Activated T-cell treated with anti-CD3 and anti-CD28 coated beads, Interleukin-2, amount 50 U/mL, for 4 hours (primary cell): ENCODE measurements around the gene SLC7A9. TPM values are rescaled to one million over a fixed set of nuclear protein-coding genes. Genes with fewer than 3 reads are reported as not detected.
"Not testable (repeated sequence)": the region's sequence is repeated elsewhere in the genome, so short reads cannot be mapped to it uniquely, and the experiment has no call there.

Experiments used
- ATAC-seq, 2 donors: fragments of 200-7000 bp; cut with Tn5 transposase; one replicate each; pipeline ENCODE4 v1.10.0; 2021
- DNase-seq: peaks from one replicate; pipeline ENCODE4 v3.0.0-alpha.2; 2020
- H3K27me3 Mint-ChIP-seq: one replicate; pipeline ENCODE4 v1.8.0; 2021; ENCODE audit warnings: low read depth, mixed read lengths
- H3K36me3 Mint-ChIP-seq: one replicate; pipeline ENCODE4 v1.8.0; 2022; ENCODE audit warnings: mixed read lengths; ENCODE audit not compliant: insufficient read depth
- H3K4me1 Mint-ChIP-seq: one replicate; pipeline ENCODE4 v1.8.0; 2021; ENCODE audit warnings: low read depth, mixed read lengths
- H3K4me3 Mint-ChIP-seq: one replicate; pipeline ENCODE4 v1.8.0; 2021; ENCODE audit warnings: mild to moderate bottlenecking, moderate library complexity, mixed read lengths
- H3K9me3 Mint-ChIP-seq: one replicate; pipeline ENCODE4 v1.8.0; 2021; ENCODE audit warnings: mixed read lengths
- total RNA-seq, 3 donors: library from RNA; stranded (reverse); gene quantifications; one replicate each; pipeline ENCODE4 v1.2.1, GENCODE V29; 2021

Gene SLC7A9
- total RNA-seq, 3 donors from 2014 or later = not detected

DNA sequence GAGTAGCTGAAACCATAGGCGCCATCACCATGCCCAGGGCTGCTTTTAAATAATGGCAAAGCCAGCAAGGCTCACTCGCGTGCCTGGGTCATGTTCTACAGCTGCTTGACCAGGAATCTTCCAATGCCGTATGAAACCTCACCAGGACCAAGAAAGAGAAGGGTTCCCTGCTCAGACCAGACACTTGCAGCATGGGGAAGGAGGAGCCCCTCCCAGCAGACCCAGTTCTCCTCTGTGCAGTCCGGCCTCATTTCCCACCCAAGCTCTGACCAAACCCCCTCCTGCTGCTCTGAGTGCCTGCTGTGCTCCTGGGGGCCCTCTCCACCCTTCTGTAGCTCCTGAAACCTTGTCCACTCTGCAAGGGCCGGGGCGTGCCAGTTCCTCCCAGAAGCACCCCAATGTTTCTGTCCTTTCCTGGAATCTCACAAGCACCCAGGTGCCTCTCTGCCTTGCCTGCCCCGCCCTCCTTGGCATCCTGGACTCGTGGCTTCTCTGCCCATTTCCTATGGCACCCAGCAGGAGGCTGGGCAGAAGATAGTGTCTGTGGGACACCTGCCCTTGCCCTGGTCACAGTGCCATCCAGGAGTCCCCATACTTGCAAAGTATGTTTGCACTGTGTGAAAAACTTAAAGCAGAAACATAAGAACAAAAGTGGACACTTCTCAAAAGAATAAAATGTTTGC is 6.8 kb upstream of the SLC7A9 start:
- Mint-ChIP-seq H3K9me3 (no peaks in the 10 kb centered on the region), H3K4me3 (no peak overlapping the region), H3K27me3 (no peaks in the 10 kb centered on the region), H3K4me1 (no peaks in the 10 kb centered on the region), H3K36me3 (peaks cover 7% of the 10 kb centered on the region)
- ATAC-seq = no peak
- DNase-seq = no peak

DNA sequence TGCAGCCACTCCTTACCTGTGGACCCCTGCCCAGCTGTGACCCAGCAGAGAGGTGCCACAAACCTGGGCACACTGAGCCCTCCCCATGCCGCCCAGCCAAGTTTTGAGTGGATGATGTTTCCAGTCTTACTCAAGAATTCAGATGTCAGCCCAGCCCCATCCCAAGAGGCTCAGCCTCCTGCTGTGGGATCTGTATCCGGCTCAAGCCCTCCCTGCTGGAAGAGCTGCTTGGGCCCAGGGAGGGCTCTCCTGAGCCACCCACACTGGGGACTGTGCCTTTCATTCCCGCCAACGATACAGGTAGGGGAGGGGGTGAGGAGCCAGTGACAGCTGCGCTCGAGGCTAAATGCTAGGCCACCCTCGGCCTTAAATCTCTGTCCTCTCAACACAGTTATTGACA is 5.9 kb upstream of the SLC7A9 start:
- Mint-ChIP-seq H3K27me3 (no peaks in the 10 kb centered on the region), H3K4me3 (no peak overlapping the region), H3K36me3 (peaks cover 7% of the 10 kb centered on the region), H3K4me1 (no peaks in the 10 kb centered on the region), H3K9me3 (no peaks in the 10 kb centered on the region)
- ATAC-seq (no peak), DNase-seq (no peak)

DNA sequence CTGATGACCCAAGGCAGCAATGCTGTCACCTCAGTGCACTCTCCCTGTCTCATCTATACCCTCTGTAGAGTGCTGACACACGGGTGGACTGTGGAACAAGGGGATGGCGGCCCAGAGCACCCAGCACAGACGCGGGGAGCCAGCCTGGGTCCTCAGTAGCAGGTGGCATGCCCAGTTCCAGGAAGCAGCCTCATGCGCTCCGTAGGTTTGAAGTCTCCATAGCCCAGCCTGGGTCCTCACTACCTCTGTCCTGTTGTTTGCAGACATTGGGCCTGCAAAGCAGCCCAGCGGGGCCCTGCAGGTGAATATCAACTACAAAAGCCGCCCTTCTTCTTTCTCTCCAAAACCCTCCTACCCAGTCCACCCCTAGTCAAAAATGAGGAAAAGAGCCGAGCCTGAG is 5.0 kb upstream of the SLC7A9 start:
- Mint-ChIP-seq H3K4me3 (no peak overlapping the region), H3K4me1 (no peaks in the 10 kb centered on the region), H3K9me3 (no peaks in the 10 kb centered on the region), H3K27me3 (no peaks in the 10 kb centered on the region), H3K36me3 (peaks cover 7% of the 10 kb centered on the region)
- ATAC-seq (no peak), DNase-seq (no peak)

DNA sequence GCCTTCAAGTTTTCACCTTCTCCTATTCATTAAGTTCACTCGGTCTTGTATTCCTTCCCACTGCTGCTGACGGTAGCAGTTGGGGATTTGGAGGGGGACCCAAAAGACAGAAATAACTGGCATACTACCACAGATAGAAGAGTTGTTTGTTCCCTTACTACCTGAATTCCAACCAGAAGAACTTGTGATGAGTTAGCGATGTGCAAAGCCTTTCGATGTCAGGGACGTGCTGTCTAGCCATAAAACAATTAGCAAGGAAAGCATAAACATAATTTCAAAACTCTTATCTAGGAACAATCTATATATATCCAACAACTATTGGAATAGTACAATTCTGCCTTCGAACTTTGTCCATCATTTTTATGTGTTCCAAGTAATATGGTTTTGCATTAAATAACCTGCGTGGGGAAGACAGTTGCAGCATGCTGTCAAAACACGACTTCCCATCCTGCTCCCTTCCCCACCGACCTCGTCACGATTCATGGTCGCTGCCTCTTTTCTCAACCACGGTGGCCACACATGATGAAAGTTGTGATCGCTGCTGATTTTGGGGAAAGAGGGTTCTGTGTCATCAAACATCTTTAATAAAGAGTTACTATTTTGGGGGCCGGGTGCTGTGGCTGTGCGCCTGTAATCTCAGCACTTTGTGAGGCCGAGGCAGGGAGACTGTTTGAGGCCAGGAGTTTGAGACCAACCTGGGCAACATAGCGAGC is 3.8 kb upstream of the SLC7A9 start:
- ATAC-seq (no peak), DNase-seq (no peak)
- Mint-ChIP-seq H3K4me3 (no peak overlapping the region), H3K27me3 (no peaks in the 10 kb centered on the region), H3K9me3 (no peaks in the 10 kb centered on the region), H3K36me3 (peaks cover 5% of the 10 kb centered on the region), H3K4me1 (no peaks in the 10 kb centered on the region)

DNA sequence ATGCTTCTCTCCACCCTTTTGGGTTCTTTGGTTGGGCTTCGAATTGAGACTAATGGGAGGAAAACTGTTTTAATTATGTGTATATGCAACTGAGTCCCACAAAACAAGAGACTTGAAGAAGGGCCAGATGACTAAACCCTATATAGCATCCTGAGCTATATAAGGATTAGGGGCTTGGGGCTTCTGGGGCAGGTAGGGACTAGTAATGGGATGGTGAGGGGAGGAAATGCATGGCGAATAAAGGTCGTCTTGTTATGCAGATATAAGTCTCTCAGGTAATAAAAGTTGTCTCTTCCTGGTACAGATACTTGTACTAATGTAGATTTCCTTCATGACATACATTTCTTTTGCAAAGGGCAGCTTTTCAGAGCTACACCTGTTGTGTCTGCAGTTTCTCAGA is 2.8 kb upstream of the SLC7A9 start:
- DNase-seq (no peak), ATAC-seq (no peak)
- H3K36me3 Mint-ChIP-seq = no peaks in the 10 kb centered on the region
- H3K27me3 Mint-ChIP-seq = no peaks in the 10 kb centered on the region
- no peaks in the 10 kb centered on the region for H3K9me3 Mint-ChIP-seq
- no peak overlapping the region for H3K4me3 Mint-ChIP-seq
- no peaks in the 10 kb centered on the region for H3K4me1 Mint-ChIP-seq

DNA sequence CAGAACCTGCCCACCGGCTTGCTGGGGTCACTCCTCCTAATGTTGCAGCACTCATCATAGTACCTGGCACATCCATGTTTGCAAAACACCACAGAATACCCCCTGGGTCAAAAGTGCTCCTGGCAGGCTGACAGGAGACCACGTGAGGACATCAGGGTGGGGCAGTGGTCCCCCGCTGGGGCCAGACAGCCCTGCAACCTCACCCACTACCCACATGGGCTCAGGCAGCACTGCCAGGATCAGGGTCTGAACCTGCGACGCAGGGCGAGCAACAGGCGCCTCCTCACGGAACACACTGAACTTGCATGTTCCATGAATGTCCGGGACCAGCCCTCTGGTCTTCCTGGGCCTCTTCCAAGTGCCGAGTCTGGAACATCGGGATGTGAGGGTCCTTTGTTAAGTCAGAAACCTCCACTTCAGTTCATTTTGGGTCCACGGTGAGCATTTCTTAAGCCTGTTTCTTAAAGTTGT is 1.4 kb upstream of the SLC7A9 start:
- no peaks in the 10 kb centered on the region for H3K36me3 Mint-ChIP-seq
- no peaks in the 10 kb centered on the region for H3K4me1 Mint-ChIP-seq
- H3K27me3 Mint-ChIP-seq = no peaks in the 10 kb centered on the region
- H3K4me3 Mint-ChIP-seq = no peak overlapping the region
- ATAC-seq (no peak), DNase-seq (no peak)
- no peaks in the 10 kb centered on the region for H3K9me3 Mint-ChIP-seq

DNA sequence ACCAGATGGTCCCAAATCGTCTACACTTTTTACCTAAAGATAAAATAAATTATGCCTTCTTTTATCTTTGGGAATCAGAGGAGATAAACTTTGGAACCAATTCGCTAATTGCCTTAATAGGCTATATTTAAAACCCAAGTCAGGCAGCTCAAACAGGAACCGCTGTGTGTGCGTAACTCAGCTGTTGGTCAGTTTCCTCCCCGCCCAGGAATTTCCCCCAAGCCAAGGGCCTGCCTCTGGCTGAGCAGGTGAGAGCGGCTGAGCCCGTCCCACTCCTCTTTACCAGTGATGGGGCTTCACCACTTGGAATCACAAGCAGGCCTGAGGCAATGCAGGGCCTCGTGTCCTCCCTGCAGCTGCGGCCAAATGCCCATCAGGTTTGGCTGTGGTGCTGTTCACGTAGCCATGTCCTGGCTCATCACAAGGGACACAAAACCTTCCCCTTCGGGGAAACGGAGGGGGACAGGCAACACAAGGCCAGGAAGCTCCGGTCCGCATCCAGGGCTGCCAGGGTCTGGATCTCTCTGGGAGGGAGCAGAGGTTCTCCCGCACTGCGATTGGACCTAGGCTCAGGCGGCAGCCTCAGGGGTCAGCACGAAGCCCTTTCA is 503 bp upstream of the SLC7A9 start:
- Mint-ChIP-seq H3K4me1 (no peaks in the 10 kb centered on the region), H3K36me3 (no peaks in the 10 kb centered on the region), H3K4me3 (no peak overlapping the region)

DNA sequence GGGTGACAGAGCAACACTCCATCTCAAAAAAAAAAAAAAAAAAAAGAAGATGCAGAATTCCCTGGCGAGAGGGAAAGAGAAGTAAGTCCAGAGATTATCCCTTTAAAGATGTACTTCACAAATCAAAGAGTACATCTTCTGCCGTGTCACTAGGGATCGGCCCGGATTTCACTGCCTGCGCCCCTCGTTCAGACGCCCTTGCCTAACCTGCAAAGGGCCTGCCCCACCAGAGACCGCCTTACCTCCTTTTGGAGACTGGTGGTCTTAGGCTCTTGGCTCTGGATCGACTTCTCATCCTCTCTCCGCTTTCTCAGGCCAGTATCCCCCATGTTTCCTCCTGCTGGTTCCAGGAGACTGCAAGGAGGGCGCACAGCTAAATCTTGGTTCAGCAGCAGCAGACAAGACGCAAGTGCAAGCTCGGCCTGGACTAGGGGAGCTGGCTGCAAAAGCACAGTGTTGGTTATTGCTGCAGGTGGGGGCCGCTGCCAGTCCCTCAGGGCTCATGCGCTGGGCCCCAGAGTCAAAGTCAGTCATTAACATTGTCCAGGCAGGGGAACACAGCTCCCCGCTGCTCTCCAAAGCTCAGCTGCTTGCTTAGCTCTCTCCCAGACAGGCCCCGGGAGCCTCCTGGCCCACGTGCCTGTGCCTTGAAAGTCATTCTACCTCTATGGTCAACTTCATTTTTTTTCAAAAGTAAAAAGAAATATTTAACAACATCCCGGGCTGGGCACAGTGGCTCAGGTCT is 1.2 kb downstream of the SLC7A9 start:
- Mint-ChIP-seq H3K4me3 (no peak overlapping the region), H3K9me3 (no peaks in the 10 kb centered on the region), H3K4me1 (no peaks in the 10 kb centered on the region), H3K27me3 (no peaks in the 10 kb centered on the region), H3K36me3 (no peaks in the 10 kb centered on the region)
- DNase-seq (no peak), ATAC-seq (no peak)

More for the DNA sequence above, 503 bp upstream of the SLC7A9 start:
- DNase-seq (no peak), ATAC-seq (no peak)
- Mint-ChIP-seq H3K9me3 (no peaks in the 10 kb centered on the region), H3K27me3 (no peaks in the 10 kb centered on the region)

DNA sequence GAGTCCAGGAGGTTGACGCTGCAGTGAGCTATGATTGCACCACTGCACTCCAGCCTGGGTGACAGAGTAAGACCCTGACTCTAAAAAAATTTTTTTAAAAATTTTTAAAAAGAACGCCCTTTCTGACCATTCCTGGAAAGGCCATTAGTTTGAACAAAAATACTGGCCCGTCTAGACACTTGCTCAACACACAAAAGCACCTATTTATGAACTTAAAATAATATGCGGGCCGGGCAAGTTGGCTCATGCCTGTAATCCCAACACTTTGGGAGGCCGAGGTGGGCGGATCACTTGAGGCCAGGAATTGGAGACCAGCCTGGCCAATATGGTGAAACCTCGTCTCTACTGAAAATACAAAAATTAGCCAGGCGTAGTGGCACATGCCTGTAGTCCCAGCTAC is 2.1 kb downstream of the SLC7A9 start:
- not testable (repeated sequence) for DNase-seq, H3K36me3 Mint-ChIP-seq, H3K4me3 Mint-ChIP-seq, H3K4me1 Mint-ChIP-seq, H3K9me3 Mint-ChIP-seq, H3K27me3 Mint-ChIP-seq, ATAC-seq

DNA sequence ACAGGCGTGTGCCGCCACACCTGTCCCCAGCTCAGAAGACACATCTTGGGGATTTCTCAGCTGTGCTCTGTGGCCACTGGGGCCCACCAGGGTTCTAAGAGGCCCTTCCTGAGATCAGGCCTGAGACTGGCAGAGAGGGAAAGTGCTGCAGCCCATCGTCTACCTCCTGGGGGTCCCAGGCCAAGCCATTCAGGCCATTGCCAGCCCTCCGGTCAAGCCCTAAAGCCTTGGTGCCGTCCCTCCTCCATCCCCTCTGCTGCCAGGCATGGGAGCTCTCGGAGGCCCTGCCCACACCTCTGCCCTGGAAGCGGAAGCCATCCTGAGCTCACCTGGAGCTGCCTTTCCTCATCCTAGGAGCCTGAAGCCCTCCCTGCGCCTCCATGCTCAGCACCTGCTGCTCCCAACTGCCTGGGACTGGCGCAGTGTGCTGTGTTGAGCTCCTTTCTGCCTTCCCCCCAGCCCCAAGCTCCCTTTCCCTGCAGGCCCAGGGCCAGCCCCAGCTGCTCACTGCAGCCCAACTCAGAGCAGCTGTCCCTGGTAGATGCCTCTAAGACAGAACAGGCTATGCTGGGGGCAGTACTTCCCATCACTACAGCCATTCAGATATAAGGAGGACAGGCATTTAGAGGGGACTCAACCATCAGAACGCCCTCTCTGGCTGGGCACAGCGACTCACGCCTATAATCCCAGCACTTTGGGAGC is 2.9 kb downstream of the SLC7A9 start:
- Mint-ChIP-seq H3K27me3 (no peaks in the 10 kb centered on the region), H3K36me3 (no peaks in the 10 kb centered on the region), H3K4me3 (no peak overlapping the region), H3K4me1 (no peaks in the 10 kb centered on the region), H3K9me3 (no peaks in the 10 kb centered on the region)
- ATAC-seq (no peak), DNase-seq (no peak)

DNA sequence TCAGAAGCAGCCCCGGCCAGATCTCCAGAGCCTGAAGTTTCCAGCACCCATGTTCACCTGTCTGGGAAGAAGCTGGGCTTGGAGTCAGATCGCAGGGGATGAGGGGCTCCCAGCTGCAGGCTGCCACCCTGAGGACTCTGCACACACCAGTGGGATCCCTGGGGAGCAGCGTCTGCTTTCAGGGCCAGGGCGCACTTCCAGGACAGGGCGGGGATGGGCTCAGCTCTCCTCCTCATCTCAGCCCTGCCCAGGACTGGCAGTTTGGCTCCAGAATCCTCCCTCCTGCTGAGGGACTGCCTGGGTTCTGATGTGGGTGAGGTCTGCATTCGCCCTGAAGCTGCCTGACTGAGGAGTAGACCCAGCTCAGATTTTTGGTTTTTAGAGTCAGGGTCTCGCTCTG is 3.5 kb downstream of the SLC7A9 start:
- ATAC-seq = no peak
- H3K4me1 Mint-ChIP-seq = no peaks in the 10 kb centered on the region
- DNase-seq = no peak
- H3K36me3 Mint-ChIP-seq = no peaks in the 10 kb centered on the region
- H3K9me3 Mint-ChIP-seq = no peaks in the 10 kb centered on the region
- H3K27me3 Mint-ChIP-seq = no peaks in the 10 kb centered on the region
- no peak overlapping the region for H3K4me3 Mint-ChIP-seq

DNA sequence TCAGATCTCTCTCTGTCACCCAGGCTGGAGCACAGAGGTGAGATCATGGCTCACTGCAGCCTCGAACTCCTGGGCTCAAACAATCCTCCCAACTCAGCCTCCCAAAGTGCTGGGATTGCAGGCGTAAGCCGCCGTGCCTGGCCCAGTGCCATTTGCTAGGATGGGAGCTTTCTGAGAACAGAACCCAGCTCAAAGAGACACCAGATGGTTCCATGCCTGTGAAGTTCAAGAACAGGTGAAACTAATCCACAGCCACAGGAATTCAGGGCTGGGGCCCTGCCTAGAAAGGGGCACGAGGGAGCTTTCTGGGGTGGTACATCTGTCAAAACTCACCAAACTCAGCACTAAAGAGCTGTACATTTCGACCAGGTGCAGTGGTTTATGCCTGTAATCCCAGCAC is 4.2 kb downstream of the SLC7A9 start:
- Mint-ChIP-seq H3K36me3 (no peaks in the 10 kb centered on the region), H3K4me1 (no peaks in the 10 kb centered on the region), H3K4me3 (no peak overlapping the region), H3K27me3 (no peaks in the 10 kb centered on the region), H3K9me3 (no peaks in the 10 kb centered on the region)
- ATAC-seq (no peak), DNase-seq (no peak)

DNA sequence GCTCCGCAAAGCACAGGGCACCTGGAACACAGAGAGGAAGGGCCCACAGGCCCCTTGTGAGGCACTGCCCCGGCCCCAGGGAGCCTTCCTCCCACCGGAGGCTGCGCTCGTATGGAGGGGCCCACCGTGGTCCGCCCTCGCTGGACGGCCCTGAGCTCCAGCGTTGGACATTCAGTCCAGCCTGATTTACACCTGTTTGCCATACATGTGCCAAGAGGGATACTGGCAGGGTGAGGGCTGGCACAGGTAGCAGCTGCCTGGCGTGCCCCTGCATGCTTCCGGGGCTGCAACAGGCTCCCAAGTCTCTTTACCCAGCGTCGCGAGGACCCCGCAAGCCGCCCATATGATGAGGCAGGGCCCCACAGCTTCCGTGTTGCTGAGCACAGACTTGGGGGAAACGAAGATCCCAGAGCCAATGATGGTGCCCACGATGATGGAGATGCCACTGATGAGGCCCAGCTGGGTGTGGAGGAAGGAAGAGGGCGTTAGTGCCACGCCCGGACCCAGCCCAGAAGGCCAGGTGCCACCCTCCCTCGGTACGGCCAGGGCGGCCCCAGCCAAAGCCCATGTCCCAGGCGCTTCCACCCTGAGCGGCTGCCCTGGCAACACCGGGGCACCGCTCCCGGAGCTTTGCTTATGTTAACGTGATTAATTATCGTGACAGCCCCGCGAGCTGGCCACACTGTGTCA is 5.1 kb downstream of the SLC7A9 start:
- DNase-seq = no peak
- no peak for ATAC-seq
- no peaks in the 10 kb centered on the region for H3K27me3 Mint-ChIP-seq
- H3K4me3 Mint-ChIP-seq = no peak overlapping the region
- H3K36me3 Mint-ChIP-seq = no peaks in the 10 kb centered on the region
- no peaks in the 10 kb centered on the region for H3K9me3 Mint-ChIP-seq
- H3K4me1 Mint-ChIP-seq = no peaks in the 10 kb centered on the region
